Loucy (cell line): ENCODE data around the gene DGKI.

ENCODE experiments used
- H2AFZ ChIP-seq: fragments of 200-600 bp; sonication (generic); 2 replicates; pipeline ENCODE4 v1.6.0; 2016; ENCODE audit warnings: antibody characterized with exemption, mild to moderate bottlenecking, low read length, moderate library complexity
- H3F3A ChIP-seq: fragments of 200-600 bp; 2 replicates; pipeline ENCODE4 v1.6.0; 2016; ENCODE audit warnings: antibody characterized with exemption, low read depth, mild to moderate bottlenecking
- H3K27me3 ChIP-seq: fragments of 200-600 bp; sonication (generic); 2 replicates; pipeline ENCODE4 v1.6.1; 2014; ENCODE audit warnings: low read length, mild to moderate bottlenecking; ENCODE audit not compliant: insufficient read depth, poor library complexity, severe bottlenecking
- H3K36me3 ChIP-seq: fragments of 200-600 bp; sonication (generic); 2 replicates; pipeline ENCODE4 v1.6.1; 2016; ENCODE audit warnings: low read length; ENCODE audit not compliant: insufficient read depth
- H3K4me1 ChIP-seq: fragments of 200-600 bp; sonication (generic); 2 replicates; pipeline ENCODE4 v1.5.1; 2014; ENCODE audit warnings: low read length, mild to moderate bottlenecking; ENCODE audit not compliant: insufficient read depth, poor library complexity, severe bottlenecking
- H3K4me2 ChIP-seq: fragments of 200-600 bp; sonication (generic); 2 replicates; pipeline ENCODE4 v1.6.0; 2014; ENCODE audit warnings: antibody characterized with exemption, low read length, low read depth, mild to moderate bottlenecking; ENCODE audit not compliant: poor library complexity, severe bottlenecking
- H3K4me3 ChIP-seq: fragments of 200-600 bp; sonication (generic); 2 replicates; pipeline ENCODE4 v1.5.1; 2014; ENCODE audit warnings: low read length, mild to moderate bottlenecking, mixed read lengths; ENCODE audit not compliant: poor library complexity, severe bottlenecking
- H3K79me2 ChIP-seq: fragments of 200-600 bp; sonication (generic); 2 replicates; pipeline ENCODE4 v1.6.1; 2014; ENCODE audit warnings: low read length; ENCODE audit not compliant: insufficient read depth
- H3K9ac ChIP-seq: fragments of 200-600 bp; sonication (generic); 2 replicates; pipeline ENCODE4 v1.6.0; 2014; ENCODE audit warnings: mild to moderate bottlenecking, low read depth, low read length, moderate library complexity; ENCODE audit not compliant: poor library complexity, severe bottlenecking
- H3K9me2 ChIP-seq: fragments of 200-600 bp; sonication (generic); replicated peaks from 2 replicates; pipeline ENCODE4 v1.6.1; 2016; ENCODE audit warnings: low read depth, low read length, mixed read lengths
- H3K9me3 ChIP-seq: fragments of 200-600 bp; sonication (generic); 2 replicates; pipeline ENCODE4 v1.6.1; 2014; ENCODE audit warnings: mild to moderate bottlenecking, antibody characterized with exemption, low read length, low read depth; ENCODE audit not compliant: insufficient read depth
- H4K20me1 ChIP-seq: fragments of 200-600 bp; sonication (generic); 2 replicates; pipeline ENCODE4 v1.6.0; 2014; ENCODE audit warnings: antibody characterized with exemption, low read length, mild to moderate bottlenecking; ENCODE audit not compliant: insufficient read depth, poor library complexity, severe bottlenecking
- EZH2phosphoT487 ChIP-seq: fragments of 200-600 bp; IDR thresholded peaks from 2 replicates; pipeline ENCODE4 v1.6.1; 2018; ENCODE audit warnings: antibody characterized with exemption, mild to moderate bottlenecking, moderate library complexity, borderline replicate concordance
- TF ChIP-seq, protein P1 (sequence below): fragments of 200-600 bp; sonication (generic); conservative IDR thresholded peaks from 2 replicates; pipeline ENCODE4 v1.5.1; 2014; ENCODE audit warnings: mild to moderate bottlenecking, antibody characterized with exemption, low read length

Gene DGKI

DNA sequence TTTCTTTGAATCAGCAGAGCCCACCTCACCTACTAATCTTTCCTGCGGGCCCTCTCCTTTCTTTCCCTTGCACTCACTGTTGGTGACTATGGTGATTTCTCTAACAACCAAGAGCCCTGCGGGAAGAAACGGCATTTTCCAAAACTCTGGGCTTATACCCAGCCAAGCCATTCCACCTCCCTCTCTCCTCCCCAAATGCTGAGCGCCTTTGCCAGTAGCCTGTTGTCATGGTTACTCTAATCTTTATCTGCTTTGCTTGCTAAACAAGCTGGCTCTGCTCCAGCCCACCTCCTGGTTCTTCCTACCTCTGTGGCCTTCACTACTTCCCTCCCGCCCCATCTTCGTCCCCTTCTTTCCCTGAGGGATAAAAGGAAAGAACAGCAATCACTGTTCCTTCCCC is 86.7 kb downstream of the DGKI start:
- no peak overlapping the region for H2AFZ ChIP-seq
- no peaks in the 10 kb centered on the region for H3K36me3 ChIP-seq
- TF ChIP-seq, protein P1, sequence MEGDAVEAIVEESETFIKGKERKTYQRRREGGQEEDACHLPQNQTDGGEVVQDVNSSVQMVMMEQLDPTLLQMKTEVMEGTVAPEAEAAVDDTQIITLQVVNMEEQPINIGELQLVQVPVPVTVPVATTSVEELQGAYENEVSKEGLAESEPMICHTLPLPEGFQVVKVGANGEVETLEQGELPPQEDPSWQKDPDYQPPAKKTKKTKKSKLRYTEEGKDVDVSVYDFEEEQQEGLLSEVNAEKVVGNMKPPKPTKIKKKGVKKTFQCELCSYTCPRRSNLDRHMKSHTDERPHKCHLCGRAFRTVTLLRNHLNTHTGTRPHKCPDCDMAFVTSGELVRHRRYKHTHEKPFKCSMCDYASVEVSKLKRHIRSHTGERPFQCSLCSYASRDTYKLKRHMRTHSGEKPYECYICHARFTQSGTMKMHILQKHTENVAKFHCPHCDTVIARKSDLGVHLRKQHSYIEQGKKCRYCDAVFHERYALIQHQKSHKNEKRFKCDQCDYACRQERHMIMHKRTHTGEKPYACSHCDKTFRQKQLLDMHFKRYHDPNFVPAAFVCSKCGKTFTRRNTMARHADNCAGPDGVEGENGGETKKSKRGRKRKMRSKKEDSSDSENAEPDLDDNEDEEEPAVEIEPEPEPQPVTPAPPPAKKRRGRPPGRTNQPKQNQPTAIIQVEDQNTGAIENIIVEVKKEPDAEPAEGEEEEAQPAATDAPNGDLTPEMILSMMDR = no peak
- TF ChIP-seq EZH2phosphoT487 = no peak
- no peaks in the 10 kb centered on the region for H3K4me1 ChIP-seq
- no peak overlapping the region for H3K9ac ChIP-seq
- no peaks in the 10 kb centered on the region for H3K9me2 ChIP-seq
- no peaks in the 10 kb centered on the region for H3K79me2 ChIP-seq
- H4K20me1 ChIP-seq = no peaks in the 10 kb centered on the region
- no peak overlapping the region for H3K4me3 ChIP-seq
- H3K9me3 ChIP-seq = no peaks in the 10 kb centered on the region
- H3K4me2 ChIP-seq = no peak overlapping the region
- no peaks in the 10 kb centered on the region for H3K27me3 ChIP-seq
- no peaks in the 10 kb centered on the region for H3F3A ChIP-seq

DNA sequence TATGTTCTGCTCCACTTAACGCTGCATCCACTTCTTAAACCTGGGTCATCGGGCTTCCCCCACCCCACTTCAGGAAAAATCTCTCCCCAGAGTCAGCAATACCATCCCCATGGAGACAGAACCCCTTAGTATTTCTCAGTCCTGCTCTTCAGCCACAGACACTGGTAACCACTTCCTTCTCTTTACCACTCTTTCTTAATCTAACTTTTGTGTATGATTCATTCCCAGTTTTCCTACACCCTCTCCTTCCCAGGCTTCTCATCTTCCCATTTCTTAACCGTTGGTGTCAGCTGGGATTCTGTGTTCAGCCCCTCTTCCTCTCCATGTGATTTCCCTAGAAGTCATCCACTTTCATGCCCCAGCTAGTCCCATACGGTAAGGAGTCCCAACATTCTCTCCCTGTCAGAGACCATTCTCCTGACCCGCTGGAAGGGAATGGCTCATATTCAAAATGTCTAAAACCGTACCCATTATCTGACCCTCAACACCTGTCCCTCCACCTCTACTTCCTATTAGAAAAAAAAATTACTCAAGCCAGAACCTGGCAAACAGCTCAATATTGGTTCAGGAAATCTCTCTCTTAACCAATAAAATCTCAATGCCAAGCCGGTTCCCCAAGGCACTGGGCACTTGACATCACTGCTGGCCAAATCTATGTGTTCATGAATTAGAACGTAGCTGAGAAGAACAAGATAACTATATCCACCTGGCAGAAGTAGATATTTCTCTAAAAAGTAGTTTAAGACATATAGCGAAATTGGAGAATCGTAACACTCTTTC is 89.4 kb downstream of the DGKI start:
- H3K79me2 ChIP-seq = no peaks in the 10 kb centered on the region
- H3K36me3 ChIP-seq = no peaks in the 10 kb centered on the region
- no peaks in the 10 kb centered on the region for H3K9me2 ChIP-seq
- H3K4me1 ChIP-seq = no peaks in the 10 kb centered on the region
- no peaks in the 10 kb centered on the region for H3K27me3 ChIP-seq
- H2AFZ ChIP-seq = no peak overlapping the region
- H3K9ac ChIP-seq = no peak overlapping the region
- H4K20me1 ChIP-seq = no peaks in the 10 kb centered on the region
- H3K9me3 ChIP-seq = no peaks in the 10 kb centered on the region
- TF ChIP-seq, protein P1 = no peak
- no peak for TF ChIP-seq EZH2phosphoT487
- no peak overlapping the region for H3K4me3 ChIP-seq
- no peaks in the 10 kb centered on the region for H3F3A ChIP-seq
- H3K4me2 ChIP-seq = no peak overlapping the region

DNA sequence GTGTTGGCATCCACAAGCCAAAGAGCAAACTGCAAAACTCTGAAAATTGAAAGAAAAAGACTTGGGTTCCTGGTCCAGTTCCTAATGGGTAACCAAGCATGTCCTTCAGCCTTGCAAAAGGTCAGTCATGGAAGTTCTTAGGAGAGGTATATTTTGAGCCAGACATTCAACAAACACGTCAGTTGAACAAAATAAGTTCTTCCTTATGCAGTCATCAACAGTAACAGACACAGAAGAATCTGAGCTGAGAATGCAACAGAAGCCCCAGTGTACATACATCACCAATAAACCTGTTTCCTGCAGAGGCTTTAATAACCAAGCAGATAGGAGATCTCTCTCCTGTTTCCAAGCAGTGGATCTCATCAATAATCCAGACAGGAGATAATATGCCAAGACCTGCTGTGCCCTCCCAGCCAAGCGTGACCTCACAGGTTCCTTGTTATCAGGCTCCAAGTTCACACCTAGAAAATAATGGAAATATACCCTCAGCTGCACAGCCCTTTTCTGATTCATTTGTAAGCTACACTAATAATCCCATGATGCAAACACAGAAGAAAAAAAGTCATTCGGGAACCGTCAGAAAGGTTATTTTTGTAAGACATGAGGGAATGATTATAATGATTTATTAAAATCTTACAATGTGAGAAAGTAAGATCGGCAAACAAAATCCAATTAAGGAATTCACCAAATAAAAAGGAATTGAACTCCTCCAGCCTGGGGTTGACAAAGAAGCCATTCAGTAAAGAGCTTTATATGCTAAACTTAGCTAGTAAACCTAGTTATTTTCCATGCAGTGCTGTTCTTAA is 90.7 kb downstream of the DGKI start:
- no peak for TF ChIP-seq EZH2phosphoT487
- TF ChIP-seq, protein P1 = no peak
- H3K27me3 ChIP-seq = no peaks in the 10 kb centered on the region
- no peak overlapping the region for H3K4me2 ChIP-seq
- no peaks in the 10 kb centered on the region for H3K9me3 ChIP-seq
- H2AFZ ChIP-seq = no peak overlapping the region
- no peaks in the 10 kb centered on the region for H3F3A ChIP-seq
- H3K9me2 ChIP-seq = no peaks in the 10 kb centered on the region
- H3K4me1 ChIP-seq = no peaks in the 10 kb centered on the region
- no peak overlapping the region for H3K9ac ChIP-seq
- H3K79me2 ChIP-seq = no peaks in the 10 kb centered on the region
- H3K4me3 ChIP-seq = no peak overlapping the region
- no peaks in the 10 kb centered on the region for H3K36me3 ChIP-seq
- H4K20me1 ChIP-seq = no peaks in the 10 kb centered on the region
